ENCODE measurements around the gene SLC16A14. TPM values are rescaled to one million over a fixed set of nuclear protein-coding genes. Genes with fewer than 3 reads are reported as not detected.

SLC16A14 gene
- total and polyA plus RNA-seq, 2 experiments from 2014 or later, result 1.1 to 2.7 TPM

- TF ChIP-seq EZH2phosphoT487 (IDR thresholded peaks at IDR 0.05; ENCODE audit: unreplicated experiment) (no peak), JUNB (IDR thresholded peaks at IDR 0.05; ENCODE audit: unreplicated experiment) (no peak), STAT1 (IDR thresholded peaks at IDR 0.05; ENCODE audit: unreplicated experiment) (no peak), ZNF331 (CRISPR knock-in tag; IDR thresholded peaks at IDR 0.05; ENCODE audit: low read depth) (no peak), REST (IDR thresholded peaks at IDR 0.05; ENCODE audit: unreplicated experiment) (no peak), CREB1 (CRISPR knock-in tag; IDR thresholded peaks at IDR 0.05; ENCODE audit: low read depth) (no peak)
Measured at GRCh38 chr2:230069402-230069801, 678 bp upstream of the SLC16A14 start (continued).

GRCh38 chr2:230068016-230068650, 591 bp downstream of the SLC16A14 start:
- Mint-ChIP-seq H3K27ac (no peak overlapping the region), H3K4me3 (peak overlapping the region; percentile 77), H3K9me3 (no peaks in the 10 kb centered on the region; the same call in 1 of the 3 replicates), H3K27me3 (ENCODE audit: insufficient read depth, low read depth, poor library complexity) (peaks cover 27% of the 10 kb centered on the region), H3K4me1 (no peaks in the 10 kb centered on the region; the same call in none of the 3 replicates), H3K36me3 (ENCODE audit: low read depth) (no peaks in the 10 kb centered on the region; the same call in 2 of the 3 replicates)
- Histone ChIP-seq H3K4me3 (peak overlapping the region; percentile 70), H3F3A (replicated peaks; ENCODE audit: low read depth) (no peaks in the 10 kb centered on the region), H3K79me2 (replicated peaks; ENCODE audit: insufficient read depth) (no peaks in the 10 kb centered on the region), H4K20me1 (replicated peaks; ENCODE audit: insufficient read depth) (no peaks in the 10 kb centered on the region), H3K9me2 (ENCODE audit: insufficient read depth) (no peaks in the 10 kb centered on the region), H3K4me1 (ENCODE audit: insufficient read depth) (0 out of 2 replicates have a peak, but pooled peaks cover 3% of the 10 kb centered on the region), H2AFZ (peak overlapping the region; percentile 90; the same call in 1 of the 2 replicates), H3K4me2 (peak overlapping the region; percentile 87), H3K36me3 (ENCODE audit: insufficient read depth) (no peaks in the 10 kb centered on the region), H3K27ac (ENCODE audit: low read depth) (no peak overlapping the region), H3K27me3 (ENCODE audit: insufficient read depth) (peaks cover 33% of the 10 kb centered on the region)
- DNase-seq (ENCODE audit: low spot score), result peak; percentile 82
- ATAC-seq, result peak; percentile 76
- TF ChIP-seq CTCF (conservative IDR thresholded peaks at IDR 0.05; ENCODE audit: low read depth in 2 of 2), result peak in 1 of 2 experiments; percentile 20; a peak in 3 of 4 replicates
- no peak for TF ChIP-seq NANOG (IDR thresholded peaks at IDR 0.05; ENCODE audit: borderline replicate concordance)
- TF ChIP-seq CREB1 (CRISPR knock-in tag; IDR thresholded peaks at IDR 0.05; ENCODE audit: low read depth), result peak; percentile 50
- TF ChIP-seq POLR2AphosphoS5 (IDR thresholded peaks at IDR 0.05; ENCODE audit: low read depth), result no peak
- TF ChIP-seq STAT1 (IDR thresholded peaks at IDR 0.05; ENCODE audit: unreplicated experiment), result no peak
- no peak for TF ChIP-seq ZNF462 (CRISPR knock-in tag; IDR thresholded peaks at IDR 0.05)
- no peak for TF ChIP-seq ETS1 (IDR thresholded peaks at IDR 0.05)
- TF ChIP-seq ZNF114 (CRISPR knock-in tag; IDR thresholded peaks at IDR 0.05), result no peak
- TF ChIP-seq EZH2phosphoT487 (IDR thresholded peaks at IDR 0.05; ENCODE audit: unreplicated experiment), result no peak
